Right atrium auricular region (tissue), 2 donors: ENCODE measurements around the gene CDK14. TPM values are rescaled to one million over a fixed set of nuclear protein-coding genes. Genes with fewer than 3 reads are reported as not detected.

ENCODE experiments used
- DNase-seq: peaks from one replicate; pipeline ENCODE4 v3.0.0-alpha.2; 2019; ENCODE audit warnings: low spot score
- H3K27ac ChIP-seq, 2 donors: fragments of 200-600 bp; sonication (generic); 1 replicate in 1 of 2; 2 replicates in 1 of 2; pipeline ENCODE4 v1.5.1; 2016 to 2019
- H3K27me3 ChIP-seq, 2 donors: fragments of 200-600 bp; sonication (generic); one replicate each; pipeline versions ENCODE4 v1.5.1 to v1.6.0; 2017 to 2019
- H3K36me3 ChIP-seq: fragments of 200-600 bp; sonication (generic); one replicate; pipeline ENCODE4 v1.5.1; 2016
- H3K4me1 ChIP-seq, 2 donors: fragments of 200-600 bp; sonication (generic); one replicate each; pipeline versions ENCODE4 v1.5.1 to v1.6.0; 2017 to 2019
- H3K4me3 ChIP-seq, 2 donors: fragments of 200-600 bp; sonication (generic); 1 replicate in 1 of 2; 2 replicates in 1 of 2; pipeline ENCODE4 v1.5.1; 2017 to 2019; ENCODE audit warnings: mild to moderate bottlenecking in 1 of 2, moderate library complexity in 1 of 2
- H3K9me3 ChIP-seq, 2 donors: fragments of 200-600 bp; sonication (generic); one replicate each; pipeline ENCODE4 v1.5.1; 2019
- CTCF ChIP-seq, 2 donors: fragments of 200-600 bp; sonication (generic); IDR thresholded peaks; one replicate each; pipeline ENCODE4 v1.5.1; 2019; ENCODE audit warnings: antibody characterized with exemption in 2 of 2
- total RNA-seq, 2 donors: library from RNA; depleted of rRNA; stranded (reverse); fragments of >200 nt; gene quantifications; one replicate each; pipeline ENCODE4 v1.1.0, GENCODE V29; 2016

The CDK14 gene
- total RNA-seq, 2 donors from 2014 or later, result 21.5 to 37.9 TPM

- no peaks in the 10 kb centered on the region for H3K36me3 ChIP-seq
- no peak for TF ChIP-seq CTCF (IDR thresholded peaks at IDR 0.05)
- H3K27me3 ChIP-seq, result no peaks in the 10 kb centered on the region
Observed at GRCh38 chr7:91031757-91032156, 435.6 kb downstream of the CDK14 start.

GRCh38 chr7:91033574-91033973, 437.5 kb downstream of the CDK14 start:
- no peaks in the 10 kb centered on the region for H3K27me3 ChIP-seq
- H3K9me3 ChIP-seq, result no peaks in the 10 kb centered on the region
- H3K4me1 ChIP-seq, result peaks cover 0 to 6% of the 10 kb centered on the region in 2 donors
- DNase-seq, result no peak
- H3K36me3 ChIP-seq, result no peaks in the 10 kb centered on the region
- H3K4me3 ChIP-seq, result no peak overlapping the region
- H3K27ac ChIP-seq, result no peak overlapping the region
- TF ChIP-seq CTCF (IDR thresholded peaks at IDR 0.05), result no peak

More at GRCh38 chr7:91031757-91032156, 435.6 kb downstream of the CDK14 start:
- Histone ChIP-seq H3K9me3 (no peaks in the 10 kb centered on the region), H3K4me3 (no peak overlapping the region), H3K4me1 (peaks cover 0 to 6% of the 10 kb centered on the region in 2 donors), H3K27ac (no peak overlapping the region)
- no peak for DNase-seq

- H3K27me3 ChIP-seq, result no peaks in the 10 kb centered on the region
Observed at GRCh38 chr7:91034459-91035368, 438.6 kb downstream of the CDK14 start.

GRCh38 chr7:91039033-91039432, 442.9 kb downstream of the CDK14 start:
- Histone ChIP-seq H3K27me3 (no peaks in the 10 kb centered on the region), H3K4me1 (peaks cover 0 to 6% of the 10 kb centered on the region in 2 donors), H3K4me3 (no peak overlapping the region), H3K36me3 (no peaks in the 10 kb centered on the region), H3K9me3 (no peaks in the 10 kb centered on the region), H3K27ac (no peak overlapping the region)
- no peak for TF ChIP-seq CTCF (IDR thresholded peaks at IDR 0.05)
- DNase-seq, result no peak

More at GRCh38 chr7:91034459-91035368, 438.6 kb downstream of the CDK14 start:
- no peak overlapping the region for H3K4me3 ChIP-seq
- peak; percentile 54 to 74 for TF ChIP-seq CTCF (IDR thresholded peaks at IDR 0.05)
- no peak overlapping the region for H3K27ac ChIP-seq
- H3K9me3 ChIP-seq, result no peaks in the 10 kb centered on the region
- peaks cover 0 to 6% of the 10 kb centered on the region in 2 donors for H3K4me1 ChIP-seq
- H3K36me3 ChIP-seq, result no peaks in the 10 kb centered on the region
- peak; percentile 61 for DNase-seq

- Histone ChIP-seq H3K4me1 (no peaks in the 10 kb centered on the region), H3K36me3 (no peaks in the 10 kb centered on the region), H3K27me3 (no peaks in the 10 kb centered on the region), H3K27ac (no peak overlapping the region), H3K9me3 (no peaks in the 10 kb centered on the region), H3K4me3 (no peak overlapping the region)
- no peak for TF ChIP-seq CTCF (IDR thresholded peaks at IDR 0.05)
- no peak for DNase-seq
Observed at GRCh38 chr7:91041141-91041540, 445.0 kb downstream of the CDK14 start.
